DOHH2 (cell line): Measurements from ENCODE around the gene MGLL.

Experiments
- EZH2phosphoT487 ChIP-seq: fragments of 200-600 bp; sonication (generic); IDR thresholded peaks from 2 replicates; pipeline ENCODE4 v1.6.1; 2017; ENCODE audit warnings: borderline replicate concordance, mild to moderate bottlenecking, antibody characterized with exemption, low read length, moderate library complexity, mixed read lengths
- TF ChIP-seq, protein P1 (sequence below): fragments of 200-600 bp; sonication (generic); IDR thresholded peaks from one replicate; pipeline ENCODE4 v1.5.1; 2014; ENCODE audit warnings: antibody characterized with exemption, mild to moderate bottlenecking, low read depth, low read length; ENCODE audit not compliant: poor library complexity, severe bottlenecking

DNA sequence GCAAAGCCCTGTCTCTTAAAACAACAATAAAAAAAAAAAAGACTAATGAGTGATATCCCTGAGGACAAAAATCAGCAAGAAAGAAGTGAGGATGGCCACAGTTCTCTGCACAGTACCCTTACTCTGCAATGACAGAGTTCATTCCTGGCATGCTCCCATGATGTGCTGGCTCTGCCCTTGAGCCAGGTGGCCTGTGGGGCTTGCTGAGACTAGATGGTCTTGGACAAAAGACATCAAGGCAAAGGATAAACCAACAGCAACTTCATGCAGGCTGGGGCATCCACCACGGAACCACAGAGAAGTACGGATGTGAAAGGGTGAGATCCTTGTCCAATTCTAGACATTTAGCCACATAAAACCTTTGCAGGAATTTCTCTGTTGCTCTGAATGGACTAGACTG, 12.7 kb downstream of the MGLL start:
- TF ChIP-seq, protein P1, sequence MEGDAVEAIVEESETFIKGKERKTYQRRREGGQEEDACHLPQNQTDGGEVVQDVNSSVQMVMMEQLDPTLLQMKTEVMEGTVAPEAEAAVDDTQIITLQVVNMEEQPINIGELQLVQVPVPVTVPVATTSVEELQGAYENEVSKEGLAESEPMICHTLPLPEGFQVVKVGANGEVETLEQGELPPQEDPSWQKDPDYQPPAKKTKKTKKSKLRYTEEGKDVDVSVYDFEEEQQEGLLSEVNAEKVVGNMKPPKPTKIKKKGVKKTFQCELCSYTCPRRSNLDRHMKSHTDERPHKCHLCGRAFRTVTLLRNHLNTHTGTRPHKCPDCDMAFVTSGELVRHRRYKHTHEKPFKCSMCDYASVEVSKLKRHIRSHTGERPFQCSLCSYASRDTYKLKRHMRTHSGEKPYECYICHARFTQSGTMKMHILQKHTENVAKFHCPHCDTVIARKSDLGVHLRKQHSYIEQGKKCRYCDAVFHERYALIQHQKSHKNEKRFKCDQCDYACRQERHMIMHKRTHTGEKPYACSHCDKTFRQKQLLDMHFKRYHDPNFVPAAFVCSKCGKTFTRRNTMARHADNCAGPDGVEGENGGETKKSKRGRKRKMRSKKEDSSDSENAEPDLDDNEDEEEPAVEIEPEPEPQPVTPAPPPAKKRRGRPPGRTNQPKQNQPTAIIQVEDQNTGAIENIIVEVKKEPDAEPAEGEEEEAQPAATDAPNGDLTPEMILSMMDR: no peak
- no peak for TF ChIP-seq EZH2phosphoT487
